ENCODE results near the gene PHRF1.

Gene PHRF1

GRCh38 chr11:539971-540481, 36.2 kb upstream of the PHRF1 start:
- no peak for DNase-seq (ENCODE audit: low read depth, low spot score)

- no peak for DNase-seq (ENCODE audit: low read depth, low spot score)
These were observed 35.5 kb upstream of the PHRF1 start for GRCh38 chr11:540583-541432.

- DNase-seq (ENCODE audit: low read depth, low spot score) = no peak
These were observed 34.8 kb upstream of the PHRF1 start for GRCh38 chr11:541433-541885.

GRCh38 chr11:544817-545166, 31.5 kb upstream of the PHRF1 start:
- DNase-seq (ENCODE audit: low read depth, low spot score) = no peak

GRCh38 chr11:545171-545570, 31.1 kb upstream of the PHRF1 start:
- DNase-seq (ENCODE audit: low read depth, low spot score) = no peak

GRCh38 chr11:548700-549603, 27.3 kb upstream of the PHRF1 start:
- DNase-seq (ENCODE audit: low read depth, low spot score) = no peak

- no peak for DNase-seq (ENCODE audit: low read depth, low spot score)
These were observed 26.1 kb upstream of the PHRF1 start for GRCh38 chr11:550021-550745.

- DNase-seq (ENCODE audit: low read depth, low spot score) = no peak
These were observed 25.6 kb upstream of the PHRF1 start for GRCh38 chr11:550746-551085.

GRCh38 chr11:551131-551530, 25.1 kb upstream of the PHRF1 start:
- no peak for DNase-seq (ENCODE audit: low read depth, low spot score)

GRCh38 chr11:551596-551995, 24.7 kb upstream of the PHRF1 start:
- DNase-seq (ENCODE audit: low read depth, low spot score) = no peak

GRCh38 chr11:553083-553987, 22.9 kb upstream of the PHRF1 start:
- no peak for DNase-seq (ENCODE audit: low read depth, low spot score)

GRCh38 chr11:553988-554340, 22.3 kb upstream of the PHRF1 start:
- no peak for DNase-seq (ENCODE audit: low read depth, low spot score)

GRCh38 chr11:554428-555226, 21.6 kb upstream of the PHRF1 start:
- DNase-seq (ENCODE audit: low read depth, low spot score) = no peak

- no peak for DNase-seq (ENCODE audit: low read depth, low spot score)
These were observed 21.0 kb upstream of the PHRF1 start for GRCh38 chr11:555227-555779.

- no peak for DNase-seq (ENCODE audit: low read depth, low spot score)
These were observed 20.2 kb upstream of the PHRF1 start for GRCh38 chr11:555780-556661.

GRCh38 chr11:556662-557256, 19.5 kb upstream of the PHRF1 start:
- no peak for DNase-seq (ENCODE audit: low read depth, low spot score)

- no peak for DNase-seq (ENCODE audit: low read depth, low spot score)
These were observed 18.7 kb upstream of the PHRF1 start for GRCh38 chr11:557328-558132.

- no peak for DNase-seq (ENCODE audit: low read depth, low spot score)
These were observed 17.8 kb upstream of the PHRF1 start for GRCh38 chr11:558503-558902.
